K562 (cell line): Measurements from ENCODE around the gene SIGLEC6. TPM values are rescaled to one million over a fixed set of nuclear protein-coding genes. Genes with fewer than 3 reads are reported as not detected.

ENCODE experiments used
- CBFB ChIP-seq: sonication (generic); formaldehyde crosslinking; IDR thresholded peaks from 2 replicates; pipeline ENCODE4 v1.4.0; 2020; ENCODE audit warnings: mild to moderate bottlenecking, missing genetic modification reagents
- DACH1 ChIP-seq: fragments of 450-650 bp; IDR thresholded peaks from 2 replicates; pipeline ENCODE4 v1.6.1; 2018; ENCODE audit not compliant: partially characterized antibody
- ELF2 ChIP-seq: fragments of 250-450 bp; sonication (Bioruptor Pico); IDR thresholded peaks from 2 replicates; pipeline ENCODE4 v1.5.0; 2021; ENCODE audit warnings: mild to moderate bottlenecking
- ETV1 ChIP-seq: fragments of 450-650 bp; conservative IDR thresholded peaks from 2 replicates; pipeline ENCODE4 v1.6.1; 2016; ENCODE audit warnings: missing genetic modification characterization, control low read depth, low read depth, missing compliant biosample characterization
- HCFC1 ChIP-seq: IDR thresholded peaks from 2 replicates; pipeline ENCODE4 v1.6.1; 2012; ENCODE audit warnings: low read depth, low read length, improper control_type of control experiment
- HDAC3 ChIP-seq: fragments of 450-650 bp; IDR thresholded peaks from 2 replicates; pipeline ENCODE4 v1.6.1; 2018; ENCODE audit warnings: borderline replicate concordance, mild to moderate bottlenecking, moderate library complexity; ENCODE audit not compliant: partially characterized antibody
- KLF16 ChIP-seq: IDR thresholded peaks from 2 replicates; pipeline ENCODE4 v1.6.1; 2016; ENCODE audit warnings: antibody characterized with exemption
- LEF1 ChIP-seq: fragments of 450-650 bp; IDR thresholded peaks from 2 replicates; pipeline ENCODE4 v1.6.1; 2016; ENCODE audit warnings: mild to moderate bottlenecking
- MYNN ChIP-seq, 2 experiments: sonication (generic); formaldehyde crosslinking in 1 of 2; IDR thresholded peaks; 2 replicates each; pipeline versions ENCODE4 v1.5.0 to v1.6.1; 2016 to 2020; ENCODE audit warnings: antibody characterized with exemption in 1 of 2, missing genetic modification reagents in 1 of 2
- NCOR1 ChIP-seq: fragments of 450-650 bp; IDR thresholded peaks from 2 replicates; pipeline ENCODE4 v1.6.1; 2016; ENCODE audit warnings: mild to moderate bottlenecking, moderate library complexity
- NUFIP1 ChIP-seq: fragments of 450-650 bp; IDR thresholded peaks from 2 replicates; pipeline ENCODE4 v1.6.1; 2018; ENCODE audit not compliant: partially characterized antibody
- PCBP2 ChIP-seq: fragments of 200-400 bp; formaldehyde crosslinking; IDR thresholded peaks from 2 replicates; pipeline ENCODE4 v1.6.1; 2018; ENCODE audit warnings: low read length, low read depth, mild to moderate bottlenecking, moderate library complexity; ENCODE audit not compliant: poor library complexity, severe bottlenecking
- POLR2H ChIP-seq: IDR thresholded peaks from 2 replicates; pipeline ENCODE4 v1.6.1; 2016; ENCODE audit warnings: missing genetic modification characterization, low read depth, mild to moderate bottlenecking, control low read depth, missing compliant biosample characterization, moderate library complexity
- PTRF ChIP-seq: fragments of 450-650 bp; IDR thresholded peaks from 2 replicates; pipeline ENCODE4 v1.6.1; 2016; ENCODE audit warnings: mild to moderate bottlenecking, missing genetic modification characterization, missing compliant biosample characterization
- PYGO2 ChIP-seq: fragments of 450-650 bp; IDR thresholded peaks from 2 replicates; pipeline ENCODE4 v1.6.1; 2016; ENCODE audit warnings: mild to moderate bottlenecking, missing genetic modification characterization, moderate library complexity, missing compliant biosample characterization
- RFX5 ChIP-seq: IDR thresholded peaks from 2 replicates; pipeline ENCODE4 v1.6.1; 2011; ENCODE audit warnings: low read depth, mild to moderate bottlenecking, improper control_type of control experiment, low read length
- SMARCE1 ChIP-seq: fragments of 450-650 bp; IDR thresholded peaks from 2 replicates; pipeline ENCODE4 v1.7.1; 2016; ENCODE audit warnings: mild to moderate bottlenecking
- SMC3 ChIP-seq: conservative IDR thresholded peaks from 2 replicates; pipeline ENCODE4 v1.6.1; 2011; ENCODE audit warnings: low read depth, low read length, improper control_type of control experiment; ENCODE audit not compliant: insufficient read depth
- YY1 ChIP-seq, 3 experiments: IDR thresholded peaks; 2 replicates each; pipeline ENCODE4 v1.6.1; 2011; ENCODE audit warnings: low read length in 2 of 3, mild to moderate bottlenecking in 2 of 3, moderate library complexity in 2 of 3, borderline replicate concordance in 1 of 3, control low read depth in 1 of 3, low read depth in 1 of 3; ENCODE audit not compliant: insufficient read depth in 3 of 3, insufficient replicate concordance in 2 of 3, control insufficient read depth in 1 of 3, insufficient read length in 1 of 3; ENCODE audit errors: extremely low read depth in 1 of 3
- ZEB2 ChIP-seq: fragments of 450-650 bp; IDR thresholded peaks from 2 replicates; pipeline ENCODE4 v1.6.1; 2016
- ZNF277 ChIP-seq: fragments of 250-450 bp; sonication (Bioruptor Pico); IDR thresholded peaks from 2 replicates; pipeline ENCODE4 v1.8.0; 2022; ENCODE audit warnings: inconsistent platforms, mild to moderate bottlenecking, moderate library complexity, borderline replicate concordance
- polyA plus RNA-seq, 8 experiments: library from polyadenylated mRNA; depleted of rRNA in 4 of 8; stranded (reverse) in 5 of 8; unstranded in 3 of 8; fragments of >200 nt; fragmentation: Nextera tagmentation in 2 of 8; fragmentation: Illumina TruSeq in 1 of 8; extraction: Ambion mirVana in 2 of 8; extraction: Trizol in 1 of 8; gene quantifications; 2 replicates each; pipeline versions ENCODE4 v1.2.1 to v1.2.3, GENCODE V29; 2011 to 2014; ENCODE audit warnings: inconsistent platforms in 1 of 8, missing spikeins in 1 of 8
- total RNA-seq, 7 experiments: library from RNA; depleted of rRNA in 6 of 7; stranded (reverse); fragments of >200 nt in 6 of 7; fragmentation: Illumina TruSeq in 2 of 7; extraction: Trizol in 2 of 7; gene quantifications; 2 replicates each; pipeline versions ENCODE4 v1.2.1 to v1.2.3, GENCODE V29; 2011 to 2021; ENCODE audit warnings: low replicate concordance in 1 of 7
- TF ChIP-seq, protein P1 (sequence below), 2 experiments: IDR thresholded peaks; 2 replicates each; pipeline ENCODE4 v1.6.1; 2011; ENCODE audit warnings: borderline replicate concordance in 1 of 2, control low read depth in 1 of 2, low read depth in 1 of 2, low read length in 1 of 2, mild to moderate bottlenecking in 1 of 2, mixed read lengths in 1 of 2, moderate library complexity in 1 of 2; ENCODE audit not compliant: insufficient read depth in 1 of 2, insufficient read length in 1 of 2, poor library complexity in 1 of 2, severe bottlenecking in 1 of 2; ENCODE audit errors: extremely low read depth in 1 of 2
- TF ChIP-seq, protein P2 (sequence below): fragments of 200-800 bp; sonication (Bioruptor generic); IDR thresholded peaks from 2 replicates; pipeline ENCODE4 v1.6.1; 2017; ENCODE audit warnings: missing genetic modification characterization, missing compliant biosample characterization
- TF ChIP-seq, protein P3 (sequence below): fragments of 250-450 bp; sonication (Bioruptor Pico); IDR thresholded peaks from 2 replicates; pipeline ENCODE4 v1.8.0; 2022; ENCODE audit warnings: moderate library complexity, mild to moderate bottlenecking, inconsistent platforms

SIGLEC6 gene
- total and polyA plus RNA-seq, 9 of the 15 experiments (the other 6 are each of a cell fraction or from before 2014, with no cell fraction given): 0.03 to 17.5 (median 0.71) TPM

DNA sequence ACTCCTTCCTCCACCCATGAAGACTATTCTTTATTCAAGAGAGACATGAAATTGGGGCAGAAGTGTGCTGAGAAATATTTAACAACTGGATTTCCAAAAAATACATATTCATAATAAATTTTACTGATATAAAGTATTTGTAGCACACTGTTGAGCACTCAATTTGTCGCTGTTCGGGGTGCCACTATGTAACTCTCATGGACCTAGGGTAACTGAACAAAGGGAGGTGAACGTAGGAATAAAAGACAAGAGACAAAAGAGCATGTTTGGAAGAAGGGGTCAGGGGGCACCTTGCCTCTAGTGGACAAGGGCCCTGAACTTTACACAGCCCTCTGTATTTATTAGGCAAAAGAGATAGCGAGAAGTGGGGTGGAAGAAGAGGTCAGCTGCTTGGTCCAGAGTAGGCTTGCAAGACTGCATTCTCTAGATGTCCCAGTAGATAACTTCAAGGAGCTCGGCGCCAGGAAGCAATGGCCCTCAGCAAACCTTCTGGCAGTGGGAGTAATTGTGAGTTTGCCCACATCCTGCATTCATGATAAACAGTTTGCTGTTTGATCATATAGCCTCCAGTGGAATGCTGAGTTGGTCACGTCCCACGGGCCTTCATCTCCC is 35.1 kb upstream of the SIGLEC6 start (continued):
- 0 out of 2 replicates have a peak, but pooled peaks have one; percentile 57 for TF ChIP-seq PYGO2 (tag)
- peak; percentile 64 for TF ChIP-seq NCOR1
- TF ChIP-seq SMARCE1: peak; percentile 69
- no peak for TF ChIP-seq PCBP2
- TF ChIP-seq ZNF277 (CRISPR knock-in tag): no peak
- peak; percentile 92 for TF ChIP-seq ETV1
- TF ChIP-seq DACH1: peak; percentile 68
- 0 out of 2 replicates have a peak, but pooled peaks have one; percentile 34 for TF ChIP-seq ZEB2
- TF ChIP-seq RFX5: no peak
- TF ChIP-seq KLF16: peak; percentile 63
- TF ChIP-seq, protein P1, sequence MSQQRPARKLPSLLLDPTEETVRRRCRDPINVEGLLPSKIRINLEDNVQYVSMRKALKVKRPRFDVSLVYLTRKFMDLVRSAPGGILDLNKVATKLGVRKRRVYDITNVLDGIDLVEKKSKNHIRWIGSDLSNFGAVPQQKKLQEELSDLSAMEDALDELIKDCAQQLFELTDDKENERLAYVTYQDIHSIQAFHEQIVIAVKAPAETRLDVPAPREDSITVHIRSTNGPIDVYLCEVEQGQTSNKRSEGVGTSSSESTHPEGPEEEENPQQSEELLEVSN (IDR thresholded peaks at IDR 0.05; ENCODE audit: borderline replicate concordance in 1 of 2, extremely low read depth in 1 of 2, insufficient read depth in 1 of 2, insufficient read length in 1 of 2, low read depth in 1 of 2, low read length in 1 of 2, poor library complexity in 1 of 2, severe bottlenecking in 1 of 2): no peak
- TF ChIP-seq PTRF (tag): no peak
- TF ChIP-seq SMC3: no peak
- peak; percentile 63; the same call in 1 of the 2 replicates for TF ChIP-seq MYNN (IDR thresholded peaks at IDR 0.05)
- no peak for TF ChIP-seq MYNN (CRISPR knock-in tag; IDR thresholded peaks at IDR 0.05)
- TF ChIP-seq, protein P2, sequence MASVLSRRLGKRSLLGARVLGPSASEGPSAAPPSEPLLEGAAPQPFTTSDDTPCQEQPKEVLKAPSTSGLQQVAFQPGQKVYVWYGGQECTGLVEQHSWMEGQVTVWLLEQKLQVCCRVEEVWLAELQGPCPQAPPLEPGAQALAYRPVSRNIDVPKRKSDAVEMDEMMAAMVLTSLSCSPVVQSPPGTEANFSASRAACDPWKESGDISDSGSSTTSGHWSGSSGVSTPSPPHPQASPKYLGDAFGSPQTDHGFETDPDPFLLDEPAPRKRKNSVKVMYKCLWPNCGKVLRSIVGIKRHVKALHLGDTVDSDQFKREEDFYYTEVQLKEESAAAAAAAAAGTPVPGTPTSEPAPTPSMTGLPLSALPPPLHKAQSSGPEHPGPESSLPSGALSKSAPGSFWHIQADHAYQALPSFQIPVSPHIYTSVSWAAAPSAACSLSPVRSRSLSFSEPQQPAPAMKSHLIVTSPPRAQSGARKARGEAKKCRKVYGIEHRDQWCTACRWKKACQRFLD (CRISPR knock-in tag): peak; percentile 6; the same call in 1 of the 2 replicates
- no peak for TF ChIP-seq CBFB (CRISPR knock-in tag)
- TF ChIP-seq HCFC1: no peak
- no peak for TF ChIP-seq NUFIP1
- no peak; the same call in 1 of the 2 replicates for TF ChIP-seq POLR2H (tag)
- no peak for TF ChIP-seq HDAC3
- no peak for TF ChIP-seq ELF2 (CRISPR knock-in tag)
- TF ChIP-seq, protein P3, sequence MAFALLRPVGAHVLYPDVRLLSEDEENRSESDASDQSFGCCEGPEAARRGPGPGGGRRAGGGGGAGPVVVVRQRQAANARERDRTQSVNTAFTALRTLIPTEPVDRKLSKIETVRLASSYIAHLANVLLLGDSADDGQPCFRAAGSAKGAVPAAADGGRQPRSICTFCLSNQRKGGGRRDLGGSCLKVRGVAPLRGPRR (CRISPR knock-in tag): no peak
- peak; percentile 24; the same call in 1 of the 2 replicates for TF ChIP-seq LEF1
- peak in 1 of 3 experiments; percentile 27 for TF ChIP-seq YY1 (IDR thresholded peaks at IDR 0.05; ENCODE audit: borderline replicate concordance in 1 of 3, control insufficient read depth in 1 of 3, extremely low read depth in 1 of 3, insufficient read depth in 3 of 3, insufficient read length in 1 of 3, insufficient replicate concordance in 2 of 3, low read depth in 1 of 3, low read length in 2 of 3)
